COLO829 (cell line): Measurements from ENCODE around the gene RFPL1.
A peak's percentile ranks its signal among the peaks of the same experiment; 100 is the strongest.

Source experiments
- DNase-seq: peaks from one replicate; pipeline ENCODE4 v3.0.0; 2012; ENCODE audit warnings: low spot score

RFPL1 gene

GRCh38 chr22:29443452-29443851 is 5.1 kb downstream of the RFPL1 start:
- DNase-seq: no peak

DNA sequence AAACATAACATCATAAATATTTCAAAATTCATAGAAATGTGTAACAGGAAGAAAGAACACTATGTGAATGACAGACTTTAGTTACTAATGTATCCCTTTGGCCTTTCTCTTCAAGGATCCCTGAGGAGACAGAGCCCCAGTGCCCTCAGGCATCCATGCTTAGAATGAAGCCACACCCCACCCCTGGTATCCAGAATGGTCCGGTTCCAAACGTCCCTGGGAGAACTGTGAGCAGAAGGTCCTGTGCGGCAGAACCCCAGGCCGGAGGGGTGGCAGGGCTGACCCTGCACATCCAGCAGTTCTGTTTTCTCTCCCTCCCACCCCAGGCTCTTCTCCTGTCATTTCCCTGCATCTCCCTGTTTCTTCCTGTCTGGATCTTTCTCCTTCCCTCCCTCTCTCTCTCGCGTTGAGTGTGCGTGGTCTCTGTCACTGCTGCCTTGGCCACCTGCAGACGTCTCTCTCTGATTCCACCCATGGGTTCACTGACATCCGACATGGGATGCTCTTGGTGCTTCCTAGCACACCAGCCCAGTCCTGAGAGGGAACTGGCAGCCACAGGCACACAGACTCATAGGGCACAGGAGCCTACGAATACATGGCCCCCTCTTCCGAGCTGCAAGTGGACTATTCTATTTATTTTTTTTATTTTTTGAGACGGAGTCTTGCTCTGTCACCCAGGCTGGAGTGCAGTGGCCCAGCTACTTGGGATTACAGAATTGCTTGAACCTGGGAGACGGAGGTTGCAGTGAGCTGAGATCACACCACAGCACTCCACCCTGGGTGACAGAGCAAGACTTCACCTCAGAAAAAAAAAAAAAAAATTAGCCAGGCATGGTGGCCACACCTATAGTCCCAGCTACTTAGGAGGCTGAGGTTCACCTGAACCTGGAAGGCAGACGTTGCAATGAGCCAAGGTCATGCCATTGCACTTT is 5.7 kb downstream of the RFPL1 start:
- DNase-seq: no peak

DNA sequence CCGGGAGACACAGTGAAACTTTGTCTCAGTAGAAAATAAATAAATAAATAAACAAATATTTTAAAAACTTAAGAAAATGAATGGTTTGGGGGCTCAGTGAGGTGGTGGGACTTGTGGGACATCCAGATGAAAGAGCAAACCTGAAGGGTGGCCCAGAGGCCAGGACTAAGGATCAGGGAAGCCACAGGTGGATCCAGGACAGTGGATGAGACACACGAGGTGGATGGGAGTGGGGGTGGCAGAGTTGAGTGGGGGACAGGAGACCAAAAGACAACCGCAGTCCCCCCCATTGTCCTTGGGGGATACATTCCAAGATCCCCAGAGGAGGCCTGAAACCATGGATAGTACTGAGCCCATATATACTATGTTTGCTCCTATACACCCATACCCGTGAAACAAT is 7.1 kb downstream of the RFPL1 start:
- DNase-seq: no peak

DNA sequence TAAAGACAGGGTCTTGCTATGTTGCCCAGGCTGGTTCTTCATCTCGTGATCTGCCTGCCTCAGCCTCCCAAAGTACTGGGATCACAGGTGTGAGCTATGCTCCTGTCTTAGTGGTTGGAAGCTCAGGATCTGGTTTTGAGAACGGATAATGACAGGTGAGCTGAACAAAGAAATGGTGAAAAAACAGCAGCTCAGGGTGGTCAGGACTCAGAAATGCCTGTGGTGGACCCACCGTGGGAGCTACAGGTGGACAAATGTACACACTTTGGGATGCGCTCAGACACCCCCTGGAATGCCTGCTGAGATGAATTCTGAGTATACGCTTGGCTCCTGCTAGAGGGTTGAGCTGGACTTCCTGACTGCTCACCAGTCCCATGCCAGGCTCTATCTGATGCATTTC is 9.5 kb downstream of the RFPL1 start:
- DNase-seq: no peak

GRCh38 chr22:29449296-29449875 is 11.0 kb downstream of the RFPL1 start:
- DNase-seq: no peak

DNA sequence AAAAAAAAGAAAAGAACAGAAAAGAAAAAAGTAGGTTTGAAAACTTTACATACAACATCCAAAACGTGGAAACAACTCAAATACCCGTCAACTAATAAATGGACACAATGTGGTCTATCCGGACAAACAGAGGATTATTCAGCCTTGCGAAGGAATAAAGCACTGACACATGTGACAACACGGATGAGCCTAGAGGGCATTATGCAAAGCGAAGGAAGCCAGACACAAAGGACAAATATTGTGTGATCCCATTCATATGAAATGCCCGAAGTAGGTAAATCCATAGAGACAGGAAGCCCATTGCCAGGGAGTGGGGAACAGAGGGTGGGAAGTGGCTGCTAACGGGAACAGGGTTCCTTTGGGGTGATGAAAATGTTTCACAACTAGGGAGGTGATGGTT is 11.8 kb downstream of the RFPL1 start:
- peak; percentile 65 for DNase-seq

- no peak for DNase-seq
These were observed 13.5 kb downstream of the RFPL1 start for GRCh38 chr22:29451863-29452262.

DNA sequence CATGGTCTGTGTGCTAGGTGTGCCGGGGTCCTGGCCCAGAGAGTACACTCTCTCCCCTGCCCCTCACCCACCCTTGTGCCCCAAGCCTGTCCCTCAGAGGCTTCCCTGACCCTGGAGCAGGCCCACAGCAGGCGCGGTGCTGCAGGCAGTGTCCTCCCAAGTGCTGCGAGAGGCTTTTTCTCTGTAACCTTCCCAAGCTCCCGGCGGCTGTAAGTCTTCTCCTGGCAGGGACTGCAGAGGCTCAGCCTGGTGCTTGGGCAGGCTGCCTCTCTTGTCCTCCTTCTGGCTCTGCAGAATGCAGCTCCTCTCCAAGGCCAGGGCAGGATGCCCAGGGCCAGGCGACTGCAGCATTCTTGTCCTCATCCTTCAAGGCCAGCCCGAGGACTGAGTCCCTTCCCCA is 15.9 kb downstream of the RFPL1 start:
- no peak for DNase-seq

DNA sequence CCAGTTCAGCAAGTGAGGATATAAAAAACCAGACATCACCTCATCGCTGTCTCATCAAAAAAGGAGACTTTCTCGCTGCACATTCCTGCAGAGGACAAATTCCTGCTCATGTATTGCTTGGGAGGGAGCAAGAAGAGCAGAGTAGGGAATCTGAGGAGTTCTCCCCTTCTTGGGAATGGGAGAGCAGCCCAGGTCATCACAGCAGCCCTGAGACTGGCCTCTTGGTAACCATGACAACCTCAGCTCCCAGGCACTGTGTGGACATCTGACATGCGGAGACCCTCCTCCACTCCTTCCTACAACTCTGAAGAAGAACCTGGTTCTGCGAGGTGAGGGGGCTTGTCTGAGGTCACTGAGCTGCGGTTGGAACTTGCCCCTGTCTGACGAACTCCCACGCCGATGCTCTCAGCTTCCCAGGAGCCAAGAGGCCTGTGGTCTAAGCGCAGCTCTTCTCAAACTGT is 17.9 kb downstream of the RFPL1 start:
- no peak for DNase-seq

DNA sequence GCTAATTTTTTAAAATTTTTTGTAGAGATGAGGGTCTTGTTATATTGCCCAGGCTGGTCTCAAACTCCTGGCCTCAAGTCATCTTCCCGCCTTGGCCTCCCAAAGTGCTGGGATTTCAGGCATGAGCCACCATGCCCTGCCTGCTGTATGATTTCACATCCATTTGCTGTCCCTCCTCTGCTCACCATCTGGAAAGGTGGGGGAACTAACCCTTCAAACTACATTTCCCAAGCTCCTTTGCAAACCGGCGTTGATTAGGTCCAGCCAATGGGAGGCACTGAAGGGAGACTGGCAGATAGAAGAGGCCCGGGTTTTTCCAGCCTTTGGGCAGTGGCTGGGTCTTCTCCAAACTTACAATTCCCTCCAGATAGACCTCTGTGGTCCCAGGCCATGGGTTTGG is 19.3 kb downstream of the RFPL1 start:
- peak; percentile 80 for DNase-seq

GRCh38 chr22:29458551-29458950 is 20.2 kb downstream of the RFPL1 start:
- no peak for DNase-seq

DNA sequence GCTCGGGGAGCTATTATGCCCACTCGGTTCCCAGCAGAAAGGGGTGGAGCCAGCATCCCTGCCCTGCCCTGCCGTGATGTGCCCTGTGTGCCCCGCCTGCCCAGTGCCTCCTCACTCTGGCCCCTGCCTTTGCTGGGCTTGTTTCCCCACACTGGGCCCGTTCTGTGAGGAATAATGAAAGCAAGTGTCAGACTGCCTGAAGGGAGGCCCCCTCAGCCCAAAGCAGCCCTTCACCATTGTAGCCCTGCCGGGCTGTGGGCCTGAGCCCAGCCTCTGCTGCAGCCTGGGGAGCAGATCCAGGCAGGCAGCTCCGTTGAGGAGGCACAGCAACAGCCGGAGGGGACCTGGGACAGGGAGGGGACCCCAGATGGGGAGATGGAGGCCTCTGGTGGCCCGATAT is 21.4 kb downstream of the RFPL1 start:
- no peak for DNase-seq

DNA sequence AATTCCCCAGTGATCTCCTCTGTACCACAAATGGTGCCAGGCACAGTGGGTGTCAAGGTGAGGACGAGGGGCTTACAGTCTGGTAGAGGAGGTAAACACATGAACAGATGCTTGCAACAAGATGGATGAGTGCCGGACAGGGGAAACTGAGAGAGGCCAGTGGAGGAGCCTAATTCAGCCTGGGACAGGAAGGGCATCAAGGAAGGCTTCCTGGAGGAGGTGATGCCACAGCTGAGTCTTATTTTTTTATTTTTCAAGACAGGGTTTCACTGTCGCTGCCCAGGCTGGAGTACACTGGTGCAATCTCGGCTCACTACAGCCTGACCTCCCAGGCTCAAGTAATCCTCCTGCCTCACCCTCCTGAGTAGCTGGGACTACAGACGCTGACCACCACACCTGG is 22.9 kb downstream of the RFPL1 start:
- DNase-seq: no peak

DNA sequence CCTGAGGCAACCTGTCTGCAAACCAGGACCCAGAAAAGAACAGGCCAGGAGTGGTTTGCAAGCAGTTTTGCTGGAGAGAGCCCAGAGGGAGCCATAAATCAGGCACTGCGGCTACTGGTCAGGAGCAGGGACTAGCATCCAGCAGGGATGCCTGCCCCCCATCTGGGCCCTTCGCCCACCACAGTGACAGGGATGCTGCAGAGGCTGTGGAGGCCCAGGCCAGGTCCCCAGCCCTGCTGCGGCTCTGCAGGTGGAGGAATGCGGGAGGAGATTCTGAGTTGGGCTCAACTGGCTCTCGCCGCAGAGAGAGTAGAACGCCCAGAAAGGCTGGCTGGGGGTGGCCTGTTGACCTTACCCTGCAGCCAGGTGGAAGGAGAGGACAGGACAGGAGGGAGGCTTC is 25.2 kb downstream of the RFPL1 start:
- DNase-seq: no peak

- no peak for DNase-seq
These were observed 26.2 kb downstream of the RFPL1 start for GRCh38 chr22:29464581-29464980.

- no peak for DNase-seq
These were observed 31.4 kb downstream of the RFPL1 start for GRCh38 chr22:29469755-29470154.

DNA sequence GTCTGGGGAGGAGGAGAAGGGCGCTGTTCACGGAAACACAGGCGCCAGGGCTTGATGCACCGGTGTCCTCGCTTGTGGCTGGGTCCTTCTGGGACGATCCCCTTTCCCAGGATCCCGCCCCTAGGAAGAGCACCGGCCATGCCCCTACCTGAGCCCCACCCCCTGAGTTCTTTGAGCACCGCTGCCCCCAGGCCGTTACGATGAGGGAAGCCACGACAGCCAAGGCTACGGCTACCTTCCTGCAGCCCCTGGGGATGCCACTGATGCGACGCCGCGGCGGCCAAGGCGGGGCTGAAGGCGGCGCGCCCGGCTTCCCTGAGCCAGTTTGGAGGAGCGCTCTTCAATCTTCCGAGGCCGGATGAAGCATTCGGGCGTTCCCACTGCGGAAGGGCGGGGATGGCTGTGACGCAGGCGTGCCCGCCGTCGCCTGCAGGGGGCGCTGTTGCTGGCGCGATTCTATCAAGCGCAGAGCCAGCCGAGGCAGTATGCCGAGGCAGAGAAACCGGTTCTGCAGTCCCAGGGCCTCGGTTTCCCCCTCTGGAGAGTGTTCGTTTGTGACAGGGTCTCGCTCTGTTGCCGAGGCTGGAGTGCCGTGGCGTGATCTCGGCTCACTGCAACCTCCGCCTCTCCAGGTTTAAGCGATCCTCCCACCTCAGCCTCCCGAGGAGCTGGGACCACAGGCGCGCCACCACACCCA is 31.9 kb downstream of the RFPL1 start:
- peak; percentile 64 for DNase-seq

- no peak for DNase-seq
These were observed 34.6 kb downstream of the RFPL1 start for GRCh38 chr22:29473001-29473400.

- no peak for DNase-seq
These were observed 37.2 kb downstream of the RFPL1 start for GRCh38 chr22:29475550-29475949.

DNA sequence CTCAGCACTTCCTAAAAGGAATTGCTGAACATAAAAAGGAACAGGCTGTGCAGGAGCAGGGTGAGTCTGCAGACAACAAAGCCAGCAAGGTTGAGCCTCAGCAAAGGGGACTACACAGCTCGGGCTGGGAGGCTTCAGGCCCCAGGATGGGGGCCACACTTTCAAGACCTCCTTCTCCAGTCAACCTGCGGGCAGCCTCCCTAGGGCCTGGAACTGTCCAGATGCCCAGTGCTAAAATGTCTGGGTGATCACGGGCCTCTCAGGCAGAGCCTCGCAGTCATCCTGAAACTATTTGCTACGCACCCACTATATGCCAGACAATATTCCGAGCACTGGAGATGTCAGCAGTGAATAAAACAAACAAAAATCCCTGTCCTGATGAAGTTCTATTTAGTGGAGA is 37.7 kb downstream of the RFPL1 start:
- DNase-seq: no peak

GRCh38 chr22:29477723-29478318 is 39.4 kb downstream of the RFPL1 start:
- no peak for DNase-seq
